GM20000 (cell line): ENCODE measurements around the gene ACTA2.

Experiments used
- DNase-seq: peaks from one replicate; pipeline ENCODE4 v3.0.0; 2012; ENCODE audit warnings: low spot score
- CTCF ChIP-seq: IDR thresholded peaks from 2 replicates; pipeline ENCODE4 v1.5.1; 2012; ENCODE audit warnings: mild to moderate bottlenecking, control low read depth; ENCODE audit errors: extremely low read depth, missing control alignments

ACTA2 gene

DNA sequence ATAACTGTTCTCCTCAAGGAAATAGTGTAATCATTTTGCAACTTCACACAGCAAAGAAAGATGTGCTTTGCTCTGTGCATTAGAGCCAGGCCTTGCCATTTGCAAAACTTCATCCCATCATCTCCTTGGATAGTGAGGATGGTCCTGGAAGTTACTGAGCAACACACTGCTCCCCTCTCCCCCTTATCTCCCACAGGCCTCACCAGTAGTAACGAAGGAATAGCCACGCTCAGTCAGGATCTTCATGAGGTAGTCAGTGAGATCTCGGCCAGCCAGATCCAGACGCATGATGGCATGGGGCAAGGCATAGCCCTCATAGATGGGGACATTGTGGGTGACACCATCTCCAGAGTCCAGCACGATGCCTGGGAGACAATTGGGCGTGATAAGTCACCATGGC is 11.5 kb downstream of the ACTA2 start:
- no peak for DNase-seq
- no peak for TF ChIP-seq CTCF

DNA sequence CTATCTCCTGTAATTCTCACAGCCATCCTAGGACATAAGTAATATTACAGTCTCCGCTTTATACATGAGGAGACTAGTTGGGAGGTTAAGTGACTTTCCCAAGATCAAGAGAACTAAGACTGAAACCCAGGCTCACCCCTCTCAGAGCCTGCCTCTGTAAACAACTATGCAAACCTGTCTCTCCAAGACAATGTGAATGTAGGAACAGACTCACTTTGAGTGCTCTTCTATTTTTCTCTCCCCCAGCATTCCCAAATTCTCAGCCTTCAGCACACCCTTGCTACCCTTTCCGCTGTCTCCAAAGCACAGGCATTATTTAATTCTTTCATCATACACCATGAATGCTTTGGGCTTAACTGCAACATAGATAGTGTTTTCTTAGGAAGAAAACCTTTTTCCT is 13.6 kb downstream of the ACTA2 start:
- no peak for DNase-seq
- no peak for TF ChIP-seq CTCF

GRCh38 chr10:88938039-88938438 is 14.5 kb downstream of the ACTA2 start:
- no peak for DNase-seq
- TF ChIP-seq CTCF = no peak

- DNase-seq = no peak
- TF ChIP-seq CTCF = no peak
These were observed 15.9 kb downstream of the ACTA2 start for GRCh38 chr10:88936656-88937055.

DNA sequence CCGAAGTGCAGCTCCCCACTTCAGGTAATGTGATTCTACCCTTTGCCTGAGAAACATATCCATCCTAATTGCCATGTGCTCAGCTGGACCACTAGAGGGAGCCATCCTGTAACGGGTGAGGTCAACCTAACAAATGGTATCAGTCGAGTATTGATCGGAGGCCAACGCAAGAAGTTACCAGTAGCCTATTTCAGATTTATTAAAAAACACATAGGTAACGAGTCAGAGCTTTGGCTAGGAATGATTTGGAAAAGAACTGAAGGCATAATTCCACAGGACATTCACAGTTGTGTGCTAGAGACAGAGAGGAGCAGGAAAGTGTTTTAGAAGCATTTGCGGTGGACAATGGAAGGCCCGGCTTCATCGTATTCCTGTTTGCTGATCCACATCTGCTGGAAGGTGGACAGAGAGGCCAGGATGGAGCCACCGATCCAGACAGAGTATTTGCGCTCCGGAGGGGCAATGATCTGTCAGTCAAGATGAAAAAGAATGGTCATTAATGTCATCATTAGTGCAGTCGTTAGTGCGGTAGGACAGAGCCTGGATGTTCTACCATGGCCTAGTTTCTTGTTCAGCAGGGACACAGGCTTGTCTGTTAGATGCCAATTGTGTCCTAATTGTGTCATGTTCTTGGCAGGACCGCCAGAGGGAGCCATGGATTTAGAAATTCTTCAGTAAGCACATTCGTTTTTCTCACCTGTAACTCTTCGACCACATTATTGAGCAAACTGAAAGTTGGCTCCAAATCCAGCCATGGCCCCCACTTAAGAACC is 17.5 kb downstream of the ACTA2 start:
- TF ChIP-seq CTCF = peak; percentile 93
- peak; percentile 57 for DNase-seq

- DNase-seq = no peak
These were observed 19.0 kb downstream of the ACTA2 start for GRCh38 chr10:88933564-88933963.

More at GRCh38 chr10:88933564-88933963, 19.0 kb downstream of the ACTA2 start:
- TF ChIP-seq CTCF = no peak
